ENCODE results near the gene ZC3H12D. TPM values are rescaled to one million over a fixed set of nuclear protein-coding genes. Genes with fewer than 3 reads are reported as not detected.

ZC3H12D gene
- polyA plus RNA-seq, 1 of the 3 experiments (the other 2 are of a cell fraction) = 0.03 TPM

DNA sequence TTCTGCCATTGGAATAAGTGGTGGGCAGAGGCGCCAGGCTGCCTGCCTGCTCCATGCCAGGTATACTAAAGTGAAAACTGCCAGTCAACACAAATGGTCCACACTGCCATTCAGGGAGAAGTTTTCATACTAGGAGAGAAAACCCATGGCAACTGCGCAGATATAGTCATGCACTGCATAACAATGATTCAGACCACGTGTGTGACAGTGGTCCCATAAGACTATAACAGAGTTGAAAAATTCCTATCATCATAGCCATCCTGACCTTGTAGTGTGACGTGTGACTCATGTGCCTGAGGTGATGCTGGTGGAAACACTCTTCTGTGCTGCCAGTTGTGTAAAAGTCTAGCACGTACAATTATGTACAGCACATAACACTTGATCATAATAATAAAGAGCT lies 25.1 kb downstream of the ZC3H12D start:
- TF ChIP-seq SIN3A (IDR thresholded peaks at IDR 0.05; ENCODE audit: borderline replicate concordance, low read depth, low read length) (no peak), ELF1 (IDR thresholded peaks at IDR 0.05) (no peak), TCF12 (IDR thresholded peaks at IDR 0.05) (no peak), EP300 (IDR thresholded peaks at IDR 0.05; ENCODE audit: borderline replicate concordance in 1 of 2, low read depth in 1 of 2, low read length in 1 of 2) (no peak), NFIC (IDR thresholded peaks at IDR 0.05; ENCODE audit: borderline replicate concordance) (no peak), RCOR1 (IDR thresholded peaks at IDR 0.05; ENCODE audit: low read length) (no peak), YY1 (IDR thresholded peaks at IDR 0.05; ENCODE audit: low read depth) (no peak), CHD2 (IDR thresholded peaks at IDR 0.05; ENCODE audit: low read length, partially characterized antibody) (no peak), RXRA (IDR thresholded peaks at IDR 0.05; ENCODE audit: borderline replicate concordance, low read depth) (no peak), EZH2phosphoT487 (IDR thresholded peaks at IDR 0.05; ENCODE audit: borderline replicate concordance, low read depth) (no peak), NRF1 (IDR thresholded peaks at IDR 0.05; ENCODE audit: low read depth, low read length) (no peak), FOSL2 (IDR thresholded peaks at IDR 0.05; ENCODE audit: borderline replicate concordance, low read depth) (no peak)
- TF ChIP-seq, protein P1, sequence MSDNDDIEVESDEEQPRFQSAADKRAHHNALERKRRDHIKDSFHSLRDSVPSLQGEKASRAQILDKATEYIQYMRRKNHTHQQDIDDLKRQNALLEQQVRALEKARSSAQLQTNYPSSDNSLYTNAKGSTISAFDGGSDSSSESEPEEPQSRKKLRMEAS (IDR thresholded peaks at IDR 0.05; ENCODE audit: low read depth) = no peak
- TF ChIP-seq, protein P2, sequence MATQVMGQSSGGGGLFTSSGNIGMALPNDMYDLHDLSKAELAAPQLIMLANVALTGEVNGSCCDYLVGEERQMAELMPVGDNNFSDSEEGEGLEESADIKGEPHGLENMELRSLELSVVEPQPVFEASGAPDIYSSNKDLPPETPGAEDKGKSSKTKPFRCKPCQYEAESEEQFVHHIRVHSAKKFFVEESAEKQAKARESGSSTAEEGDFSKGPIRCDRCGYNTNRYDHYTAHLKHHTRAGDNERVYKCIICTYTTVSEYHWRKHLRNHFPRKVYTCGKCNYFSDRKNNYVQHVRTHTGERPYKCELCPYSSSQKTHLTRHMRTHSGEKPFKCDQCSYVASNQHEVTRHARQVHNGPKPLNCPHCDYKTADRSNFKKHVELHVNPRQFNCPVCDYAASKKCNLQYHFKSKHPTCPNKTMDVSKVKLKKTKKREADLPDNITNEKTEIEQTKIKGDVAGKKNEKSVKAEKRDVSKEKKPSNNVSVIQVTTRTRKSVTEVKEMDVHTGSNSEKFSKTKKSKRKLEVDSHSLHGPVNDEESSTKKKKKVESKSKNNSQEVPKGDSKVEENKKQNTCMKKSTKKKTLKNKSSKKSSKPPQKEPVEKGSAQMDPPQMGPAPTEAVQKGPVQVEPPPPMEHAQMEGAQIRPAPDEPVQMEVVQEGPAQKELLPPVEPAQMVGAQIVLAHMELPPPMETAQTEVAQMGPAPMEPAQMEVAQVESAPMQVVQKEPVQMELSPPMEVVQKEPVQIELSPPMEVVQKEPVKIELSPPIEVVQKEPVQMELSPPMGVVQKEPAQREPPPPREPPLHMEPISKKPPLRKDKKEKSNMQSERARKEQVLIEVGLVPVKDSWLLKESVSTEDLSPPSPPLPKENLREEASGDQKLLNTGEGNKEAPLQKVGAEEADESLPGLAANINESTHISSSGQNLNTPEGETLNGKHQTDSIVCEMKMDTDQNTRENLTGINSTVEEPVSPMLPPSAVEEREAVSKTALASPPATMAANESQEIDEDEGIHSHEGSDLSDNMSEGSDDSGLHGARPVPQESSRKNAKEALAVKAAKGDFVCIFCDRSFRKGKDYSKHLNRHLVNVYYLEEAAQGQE (IDR thresholded peaks at IDR 0.05; ENCODE audit: low read depth, low read length) = no peak
- TF ChIP-seq, protein P3, sequence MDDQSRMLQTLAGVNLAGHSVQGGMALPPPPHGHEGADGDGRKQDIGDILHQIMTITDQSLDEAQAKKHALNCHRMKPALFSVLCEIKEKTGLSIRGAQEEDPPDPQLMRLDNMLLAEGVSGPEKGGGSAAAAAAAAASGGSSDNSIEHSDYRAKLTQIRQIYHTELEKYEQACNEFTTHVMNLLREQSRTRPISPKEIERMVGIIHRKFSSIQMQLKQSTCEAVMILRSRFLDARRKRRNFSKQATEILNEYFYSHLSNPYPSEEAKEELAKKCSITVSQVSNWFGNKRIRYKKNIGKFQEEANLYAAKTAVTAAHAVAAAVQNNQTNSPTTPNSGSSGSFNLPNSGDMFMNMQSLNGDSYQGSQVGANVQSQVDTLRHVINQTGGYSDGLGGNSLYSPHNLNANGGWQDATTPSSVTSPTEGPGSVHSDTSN (IDR thresholded peaks at IDR 0.05) = no peak
- TF ChIP-seq, protein P4, sequence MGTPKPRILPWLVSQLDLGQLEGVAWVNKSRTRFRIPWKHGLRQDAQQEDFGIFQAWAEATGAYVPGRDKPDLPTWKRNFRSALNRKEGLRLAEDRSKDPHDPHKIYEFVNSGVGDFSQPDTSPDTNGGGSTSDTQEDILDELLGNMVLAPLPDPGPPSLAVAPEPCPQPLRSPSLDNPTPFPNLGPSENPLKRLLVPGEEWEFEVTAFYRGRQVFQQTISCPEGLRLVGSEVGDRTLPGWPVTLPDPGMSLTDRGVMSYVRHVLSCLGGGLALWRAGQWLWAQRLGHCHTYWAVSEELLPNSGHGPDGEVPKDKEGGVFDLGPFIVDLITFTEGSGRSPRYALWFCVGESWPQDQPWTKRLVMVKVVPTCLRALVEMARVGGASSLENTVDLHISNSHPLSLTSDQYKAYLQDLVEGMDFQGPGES (IDR thresholded peaks at IDR 0.05; ENCODE audit: low read depth, low read length) = no peak
- TF ChIP-seq, protein P5, sequence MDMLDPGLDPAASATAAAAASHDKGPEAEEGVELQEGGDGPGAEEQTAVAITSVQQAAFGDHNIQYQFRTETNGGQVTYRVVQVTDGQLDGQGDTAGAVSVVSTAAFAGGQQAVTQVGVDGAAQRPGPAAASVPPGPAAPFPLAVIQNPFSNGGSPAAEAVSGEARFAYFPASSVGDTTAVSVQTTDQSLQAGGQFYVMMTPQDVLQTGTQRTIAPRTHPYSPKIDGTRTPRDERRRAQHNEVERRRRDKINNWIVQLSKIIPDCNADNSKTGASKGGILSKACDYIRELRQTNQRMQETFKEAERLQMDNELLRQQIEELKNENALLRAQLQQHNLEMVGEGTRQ (IDR thresholded peaks at IDR 0.05; ENCODE audit: borderline replicate concordance, low read depth, low read length) = no peak
- TF ChIP-seq, protein P6, sequence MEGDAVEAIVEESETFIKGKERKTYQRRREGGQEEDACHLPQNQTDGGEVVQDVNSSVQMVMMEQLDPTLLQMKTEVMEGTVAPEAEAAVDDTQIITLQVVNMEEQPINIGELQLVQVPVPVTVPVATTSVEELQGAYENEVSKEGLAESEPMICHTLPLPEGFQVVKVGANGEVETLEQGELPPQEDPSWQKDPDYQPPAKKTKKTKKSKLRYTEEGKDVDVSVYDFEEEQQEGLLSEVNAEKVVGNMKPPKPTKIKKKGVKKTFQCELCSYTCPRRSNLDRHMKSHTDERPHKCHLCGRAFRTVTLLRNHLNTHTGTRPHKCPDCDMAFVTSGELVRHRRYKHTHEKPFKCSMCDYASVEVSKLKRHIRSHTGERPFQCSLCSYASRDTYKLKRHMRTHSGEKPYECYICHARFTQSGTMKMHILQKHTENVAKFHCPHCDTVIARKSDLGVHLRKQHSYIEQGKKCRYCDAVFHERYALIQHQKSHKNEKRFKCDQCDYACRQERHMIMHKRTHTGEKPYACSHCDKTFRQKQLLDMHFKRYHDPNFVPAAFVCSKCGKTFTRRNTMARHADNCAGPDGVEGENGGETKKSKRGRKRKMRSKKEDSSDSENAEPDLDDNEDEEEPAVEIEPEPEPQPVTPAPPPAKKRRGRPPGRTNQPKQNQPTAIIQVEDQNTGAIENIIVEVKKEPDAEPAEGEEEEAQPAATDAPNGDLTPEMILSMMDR (IDR thresholded peaks at IDR 0.05) = no peak
- TF ChIP-seq, protein P7, sequence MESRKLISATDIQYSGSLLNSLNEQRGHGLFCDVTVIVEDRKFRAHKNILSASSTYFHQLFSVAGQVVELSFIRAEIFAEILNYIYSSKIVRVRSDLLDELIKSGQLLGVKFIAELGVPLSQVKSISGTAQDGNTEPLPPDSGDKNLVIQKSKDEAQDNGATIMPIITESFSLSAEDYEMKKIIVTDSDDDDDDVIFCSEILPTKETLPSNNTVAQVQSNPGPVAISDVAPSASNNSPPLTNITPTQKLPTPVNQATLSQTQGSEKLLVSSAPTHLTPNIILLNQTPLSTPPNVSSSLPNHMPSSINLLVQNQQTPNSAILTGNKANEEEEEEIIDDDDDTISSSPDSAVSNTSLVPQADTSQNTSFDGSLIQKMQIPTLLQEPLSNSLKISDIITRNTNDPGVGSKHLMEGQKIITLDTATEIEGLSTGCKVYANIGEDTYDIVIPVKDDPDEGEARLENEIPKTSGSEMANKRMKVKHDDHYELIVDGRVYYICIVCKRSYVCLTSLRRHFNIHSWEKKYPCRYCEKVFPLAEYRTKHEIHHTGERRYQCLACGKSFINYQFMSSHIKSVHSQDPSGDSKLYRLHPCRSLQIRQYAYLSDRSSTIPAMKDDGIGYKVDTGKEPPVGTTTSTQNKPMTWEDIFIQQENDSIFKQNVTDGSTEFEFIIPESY (IDR thresholded peaks at IDR 0.05; ENCODE audit: borderline replicate concordance, low read depth) = no peak
- no peaks in the 10 kb centered on the region for H4K20me1 ChIP-seq (ENCODE audit: insufficient read depth)
- H3K36me3 ChIP-seq (replicated peaks in 1 of 2; ENCODE audit: control insufficient read depth in 1 of 2, insufficient read depth in 2 of 2, low read length in 1 of 2) = no peaks in the 10 kb centered on the region
- no peak overlapping the region for H2AFZ ChIP-seq (ENCODE audit: low read depth)
- H3K4me1 ChIP-seq (ENCODE audit: control insufficient read depth in 1 of 2, insufficient read depth in 2 of 2, low read depth in 1 of 2, low read length in 1 of 2) = peaks cover 0 to 4% of the 10 kb centered on the region in 2 experiments; a peak in 1 of 4 replicates
- ChIA-PET CTCF (no interaction called here), POLR2A (no interaction called here)
- H3K79me2 ChIP-seq (ENCODE audit: insufficient read depth) = no peaks in the 10 kb centered on the region
- no peak for DNase-seq
- no peaks in the 10 kb centered on the region for H3K9me3 ChIP-seq
- H3K27me3 ChIP-seq (ENCODE audit: insufficient read depth) = no peaks in the 10 kb centered on the region
- H3K27ac ChIP-seq (ENCODE audit: low read depth in 2 of 2, low read length in 1 of 2) = no peak overlapping the region
- no peak overlapping the region for H3K4me3 ChIP-seq (ENCODE audit: low read depth in 2 of 2, low read length in 1 of 2)
- no peak overlapping the region for H3K9ac ChIP-seq
- no peak overlapping the region for H3K4me2 ChIP-seq
- WGBS (ENCODE audit: low lambda C conversion rate) = 64% methylated on average over 5 of the region's 5 CpGs
- H3F3A ChIP-seq (replicated peaks; ENCODE audit: insufficient read depth) = no peaks in the 10 kb centered on the region
- no peaks in the 10 kb centered on the region for H3K9me2 ChIP-seq
